DOHH2 (cell line): ENCODE measurements around the gene TCN2.

Experiments used
- CTCF ChIP-seq: fragments of 200-600 bp; sonication (generic); IDR thresholded peaks from one replicate; pipeline ENCODE4 v1.5.1; 2014; ENCODE audit warnings: antibody characterized with exemption, mild to moderate bottlenecking, low read depth, low read length; ENCODE audit not compliant: poor library complexity, severe bottlenecking
- EZH2phosphoT487 ChIP-seq: fragments of 200-600 bp; sonication (generic); IDR thresholded peaks from 2 replicates; pipeline ENCODE4 v1.6.1; 2017; ENCODE audit warnings: borderline replicate concordance, mild to moderate bottlenecking, antibody characterized with exemption, low read length, moderate library complexity, mixed read lengths

- TF ChIP-seq CTCF (no peak), EZH2phosphoT487 (no peak)
Observed at GRCh38 chr22:30582051-30582450, 24.9 kb upstream of the TCN2 start.
